GM18868 (cell line): Measurements from ENCODE around the gene BBC3.
"Not testable (repeated sequence)": the region's sequence is repeated elsewhere in the genome, so short reads cannot be mapped to it uniquely, and the experiment has no call there.

Experiments
- ATAC-seq: cut with Tn5 transposase; IDR thresholded peaks from one replicate; pipeline ENCODE4 v1.9.1; 2021; ENCODE audit warnings: mild to moderate bottlenecking, moderate library complexity; ENCODE audit not compliant: unreplicated experiment

The BBC3 gene

GRCh38 chr19:47230921-47231214 is at the start of gene BBC3:
TSS of gene BBC3 (minus strand) at chr19:47231199. CDS start at chr19:47228431, 2,768 bp downstream.
- no peak for ATAC-seq

GRCh38 chr19:47280183-47280797 is 49.3 kb upstream of the BBC3 start:
- ATAC-seq = no peak

GRCh38 chr19:47276513-47276912 is 45.5 kb upstream of the BBC3 start:
- ATAC-seq = not testable (repeated sequence)

- no peak for ATAC-seq
These were observed 44.9 kb upstream of the BBC3 start for GRCh38 chr19:47275791-47276461.

GRCh38 chr19:47274891-47275761 is 44.1 kb upstream of the BBC3 start:
- ATAC-seq = peak; percentile 9

GRCh38 chr19:47274071-47274890 is 43.3 kb upstream of the BBC3 start, which contains the start of gene INAFM1:
TSS of gene INAFM1 (plus strand) at chr19:47274885. CDS start at chr19:47274920, 35 bp downstream.
- ATAC-seq = peak; percentile 47

- ATAC-seq = peak; percentile 64
These were observed 42.5 kb upstream of the BBC3 start for GRCh38 chr19:47273313-47274070.

GRCh38 chr19:47272448-47273312 is 41.7 kb upstream of the BBC3 start:
- ATAC-seq = no peak

- ATAC-seq = no peak
These were observed 41.0 kb upstream of the BBC3 start for GRCh38 chr19:47271949-47272348.

- no peak for ATAC-seq
These were observed 39.4 kb upstream of the BBC3 start for GRCh38 chr19:47270408-47270807.

- no peak for ATAC-seq
These were observed 38.6 kb upstream of the BBC3 start for GRCh38 chr19:47269596-47269995.

GRCh38 chr19:47268028-47268427 is 37.0 kb upstream of the BBC3 start:
- ATAC-seq = no peak

- no peak for ATAC-seq
These were observed 36.4 kb upstream of the BBC3 start for GRCh38 chr19:47267350-47267759.

GRCh38 chr19:47266401-47266941 is 35.5 kb upstream of the BBC3 start:
- no peak for ATAC-seq

GRCh38 chr19:47264629-47265028 is 33.6 kb upstream of the BBC3 start:
- ATAC-seq = no peak

GRCh38 chr19:47261946-47262793 is 31.2 kb upstream of the BBC3 start:
- ATAC-seq = not testable (repeated sequence)

- ATAC-seq = no peak
These were observed 29.5 kb upstream of the BBC3 start for GRCh38 chr19:47260476-47260875.
